AG09319 (cell line): ENCODE results near the gene POLR2E.

Source experiments
- DNase-seq: peaks from one replicate; pipeline ENCODE4 v3.0.0-alpha.2; 2010; ENCODE audit warnings: low read depth; ENCODE audit errors: extremely low read depth
- TF ChIP-seq, protein P1 (sequence below): IDR thresholded peaks from 2 replicates; pipeline ENCODE4 v1.5.1; 2011; ENCODE audit warnings: low read depth, mild to moderate bottlenecking, inconsistent platforms, low read length, moderate library complexity

Gene POLR2E

DNA sequence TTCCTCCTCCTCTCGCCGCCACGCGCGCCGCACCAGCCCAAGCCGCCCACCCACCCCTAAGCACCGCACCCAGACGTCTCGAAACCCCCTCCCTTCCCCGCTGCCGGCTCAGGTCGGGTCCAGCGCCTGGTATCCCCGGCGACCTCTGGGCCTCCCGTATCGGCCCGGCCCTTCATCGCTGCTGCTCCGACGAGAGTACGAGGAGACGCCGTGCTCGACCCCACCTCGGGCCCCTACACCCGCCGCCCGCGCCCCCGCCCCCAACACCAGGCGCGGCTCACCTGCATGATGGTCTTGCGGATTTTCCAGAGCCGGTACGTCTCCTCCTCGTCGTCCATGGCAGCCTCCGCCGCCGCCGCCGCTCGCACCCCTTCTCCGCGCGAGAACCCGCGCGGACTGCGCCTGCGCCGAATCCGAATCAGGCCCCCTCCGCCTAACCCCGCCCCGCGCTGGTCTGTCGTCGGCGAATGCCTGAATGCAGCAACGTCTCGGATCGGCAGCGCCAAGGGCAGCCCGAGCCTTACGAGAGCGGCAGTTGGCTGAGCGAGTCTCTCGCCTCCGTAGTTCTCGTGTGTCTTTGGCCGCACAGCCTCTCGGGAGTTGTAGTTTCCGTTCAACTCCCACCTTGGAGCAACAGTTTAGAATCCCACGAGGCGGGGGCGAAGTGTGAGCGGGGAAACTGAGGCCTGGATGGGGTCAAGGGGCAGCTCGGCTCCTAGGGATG is at the start of gene POLR2E:
Gene POLR2E (minus strand): TSS at position 398 of the 724 bp plus-strand sequence. CDS start 60 bp downstream, at position 338.
- DNase-seq = peak; percentile 96

DNA sequence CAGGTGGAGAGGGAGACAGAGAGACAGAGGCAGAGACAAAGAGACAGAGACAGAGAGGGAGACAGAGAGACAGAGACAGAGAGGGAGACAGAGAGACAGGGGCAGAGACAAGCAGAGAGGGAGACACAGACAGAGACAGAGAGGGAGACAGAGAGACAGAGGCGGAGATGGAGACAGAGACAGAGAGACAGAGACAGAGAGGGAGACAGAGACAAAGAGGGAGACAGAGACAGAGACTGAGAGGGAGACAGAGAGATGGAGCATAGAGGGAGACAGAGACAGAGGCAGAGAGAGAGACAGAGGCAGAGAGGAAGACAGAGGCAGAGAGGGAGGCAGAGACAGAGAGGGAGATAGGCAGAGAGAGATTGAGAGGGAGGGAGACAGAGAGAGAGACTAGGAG is 49.6 kb upstream of the POLR2E start:
- TF ChIP-seq, protein P1, sequence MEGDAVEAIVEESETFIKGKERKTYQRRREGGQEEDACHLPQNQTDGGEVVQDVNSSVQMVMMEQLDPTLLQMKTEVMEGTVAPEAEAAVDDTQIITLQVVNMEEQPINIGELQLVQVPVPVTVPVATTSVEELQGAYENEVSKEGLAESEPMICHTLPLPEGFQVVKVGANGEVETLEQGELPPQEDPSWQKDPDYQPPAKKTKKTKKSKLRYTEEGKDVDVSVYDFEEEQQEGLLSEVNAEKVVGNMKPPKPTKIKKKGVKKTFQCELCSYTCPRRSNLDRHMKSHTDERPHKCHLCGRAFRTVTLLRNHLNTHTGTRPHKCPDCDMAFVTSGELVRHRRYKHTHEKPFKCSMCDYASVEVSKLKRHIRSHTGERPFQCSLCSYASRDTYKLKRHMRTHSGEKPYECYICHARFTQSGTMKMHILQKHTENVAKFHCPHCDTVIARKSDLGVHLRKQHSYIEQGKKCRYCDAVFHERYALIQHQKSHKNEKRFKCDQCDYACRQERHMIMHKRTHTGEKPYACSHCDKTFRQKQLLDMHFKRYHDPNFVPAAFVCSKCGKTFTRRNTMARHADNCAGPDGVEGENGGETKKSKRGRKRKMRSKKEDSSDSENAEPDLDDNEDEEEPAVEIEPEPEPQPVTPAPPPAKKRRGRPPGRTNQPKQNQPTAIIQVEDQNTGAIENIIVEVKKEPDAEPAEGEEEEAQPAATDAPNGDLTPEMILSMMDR = no peak
- no peak for DNase-seq

More for the DNA sequence above, at the start of gene POLR2E:
- TF ChIP-seq, protein P1 = no peak

DNA sequence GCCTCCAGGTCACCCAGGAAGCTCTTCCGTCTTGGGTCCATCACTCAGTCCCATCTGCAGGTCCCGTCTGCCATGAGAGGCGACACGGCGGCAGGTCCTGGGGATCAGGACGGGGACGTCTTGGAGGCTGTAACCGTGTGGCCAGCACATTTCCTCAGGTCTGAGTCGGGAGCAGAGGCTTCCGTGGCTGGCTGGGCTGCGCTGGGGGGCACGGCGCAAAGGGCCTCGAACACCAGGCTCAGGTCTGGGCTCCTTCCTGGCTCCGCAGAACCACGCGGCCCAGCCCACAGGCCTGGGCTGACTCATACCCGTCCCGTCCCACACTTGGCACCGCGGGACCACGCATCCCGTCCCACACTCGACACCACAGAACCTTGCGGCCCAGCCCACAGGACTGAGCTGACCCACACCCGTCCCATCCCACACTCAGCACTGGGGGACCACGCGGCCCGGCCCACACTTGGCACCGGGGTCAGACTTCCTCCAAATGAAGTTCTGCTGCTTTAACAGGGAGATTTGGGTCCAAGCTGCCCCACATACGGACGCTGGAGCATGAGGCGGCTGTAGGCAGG is 48.7 kb upstream of the POLR2E start:
- DNase-seq = no peak
- TF ChIP-seq, protein P1 = no peak

DNA sequence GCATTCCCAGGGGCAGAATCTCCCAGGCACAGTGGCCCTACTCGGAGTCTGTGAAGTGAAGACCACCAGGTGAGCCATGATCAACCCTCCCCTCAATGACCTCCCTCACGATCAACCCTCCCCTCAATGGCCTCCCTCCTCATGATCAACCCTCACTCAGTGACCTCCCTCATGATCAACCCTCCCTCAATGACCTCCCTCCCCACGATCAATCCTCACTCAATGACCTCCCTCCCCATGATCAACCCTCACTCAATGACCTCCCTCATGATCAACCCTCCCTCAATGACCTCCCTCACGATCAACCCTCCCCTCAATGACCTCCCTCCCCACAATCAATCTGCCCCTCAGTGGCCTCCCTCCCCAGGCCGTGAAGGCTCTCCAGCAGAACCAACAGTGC is 46.8 kb upstream of the POLR2E start:
- no peak for DNase-seq
- TF ChIP-seq, protein P1 = no peak

DNA sequence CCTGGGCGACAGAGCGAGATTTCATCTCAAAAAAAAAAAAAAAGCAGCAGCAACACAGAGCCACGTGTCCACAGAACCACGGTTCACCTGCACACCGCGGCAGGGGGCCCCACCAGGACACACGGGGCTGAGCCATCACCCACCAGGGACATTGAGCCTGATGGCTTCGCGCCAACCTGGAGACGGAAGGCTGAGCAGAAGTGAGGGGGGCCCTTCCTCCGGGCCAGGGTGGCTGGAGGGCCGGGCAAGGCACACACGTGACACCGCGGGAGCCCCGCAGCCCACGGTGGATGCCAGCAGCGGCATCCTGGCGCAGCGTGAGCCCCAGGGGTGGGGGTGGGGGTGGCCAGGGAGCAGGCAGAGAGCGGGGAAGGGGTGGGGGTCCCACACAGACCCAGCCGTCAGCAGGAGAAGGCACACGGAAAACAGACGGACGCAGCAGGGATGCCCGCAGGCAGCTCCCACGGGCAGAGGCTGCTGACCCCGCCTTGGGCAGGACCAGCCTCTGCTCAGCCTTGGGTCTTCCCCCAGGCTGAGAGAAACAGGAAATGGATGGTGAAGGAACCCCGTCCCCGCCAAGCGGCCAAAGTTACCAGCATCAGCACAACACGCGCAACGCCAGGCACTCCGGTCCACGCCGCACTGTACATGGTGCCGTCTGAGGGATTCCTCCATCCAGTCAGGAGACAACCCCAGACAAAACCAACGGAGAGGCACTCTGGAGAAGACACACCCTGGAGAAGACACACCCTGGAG is 45.3 kb upstream of the POLR2E start:
- TF ChIP-seq, protein P1 = no peak
- DNase-seq = no peak

DNA sequence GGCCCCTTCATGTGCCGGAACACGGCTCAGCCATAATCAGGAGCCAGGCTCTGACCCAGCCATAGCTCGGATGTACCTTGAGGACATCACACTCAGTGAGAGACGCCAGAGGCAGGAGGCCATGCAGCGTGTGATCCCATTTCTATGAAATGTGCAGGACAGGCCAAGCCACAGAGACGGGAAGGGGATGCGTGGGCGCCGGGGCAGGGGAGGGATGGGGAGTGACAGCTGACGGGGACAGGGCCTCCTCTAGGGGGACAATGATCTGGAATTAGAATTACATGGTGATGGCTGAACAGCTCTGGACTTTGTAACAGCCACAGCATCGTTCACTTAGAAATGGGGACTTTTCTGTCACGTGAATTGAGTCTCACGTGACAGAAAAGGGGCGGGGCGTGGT is 44.0 kb upstream of the POLR2E start:
- no peak for DNase-seq
- TF ChIP-seq, protein P1 = no peak

DNA sequence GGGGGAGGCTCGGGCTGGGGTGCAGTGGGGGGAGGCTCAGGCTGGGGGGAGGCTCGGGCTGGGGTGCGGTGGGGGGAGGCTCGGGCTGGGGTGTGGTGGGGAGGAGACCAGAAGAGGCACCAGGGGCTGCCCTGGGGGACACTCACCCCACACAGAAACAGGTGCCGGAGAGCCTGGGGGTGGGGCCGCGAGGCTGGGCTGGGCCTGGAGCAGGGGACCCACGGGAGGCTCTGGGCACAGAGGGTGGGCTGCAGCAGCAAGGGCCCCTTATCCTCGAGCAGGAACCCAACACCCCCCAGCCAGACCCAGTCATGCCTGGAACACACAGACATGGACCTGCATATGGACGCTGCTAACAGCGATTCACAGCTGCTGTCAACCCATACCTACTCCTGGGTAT is 42.9 kb upstream of the POLR2E start:
- TF ChIP-seq, protein P1 = no peak
- no peak for DNase-seq
